Astrocyte (in vitro differentiated cells and primary cell): ENCODE measurements around the gene DDX39A. TPM values are rescaled to one million over a fixed set of nuclear protein-coding genes. Genes with fewer than 3 reads are reported as not detected.

Experiments used
- DNase-seq: peaks from one replicate; pipeline ENCODE4 v3.0.0-alpha.2; 2010; ENCODE audit warnings: low read depth
- FAIRE-seq: peaks from 2 replicates; lab custom pipeline; 2011; peaks lifted over from hg19 to GRCh38; lab: Jason Lieb, UNC
- H2AFZ ChIP-seq: 2 replicates; pipeline ENCODE4 v1.6.0; 2012; ENCODE audit warnings: low read depth, low read length, inconsistent platforms
- H3K27ac ChIP-seq: 2 replicates; pipeline ENCODE4 v1.5.1; 2011; ENCODE audit warnings: low read depth, low read length, inconsistent platforms
- H3K27me3 ChIP-seq: 2 replicates; pipeline ENCODE4 v1.6.0; 2011; ENCODE audit warnings: low read length, inconsistent platforms; ENCODE audit not compliant: insufficient read depth
- H3K36me3 ChIP-seq: 2 replicates; pipeline ENCODE4 v1.5.1; 2011; ENCODE audit warnings: low read length, inconsistent platforms; ENCODE audit not compliant: insufficient read depth
- H3K4me1 ChIP-seq: 2 replicates; pipeline ENCODE4 v1.5.1; 2011; ENCODE audit warnings: low read length, inconsistent platforms; ENCODE audit not compliant: insufficient read depth
- H3K4me2 ChIP-seq: 2 replicates; pipeline ENCODE4 v1.6.0; 2012; ENCODE audit warnings: low read length, inconsistent platforms
- H3K4me3 ChIP-seq: 2 replicates; pipeline ENCODE4 v1.5.1; 2011; ENCODE audit warnings: low read depth, mild to moderate bottlenecking, low read length, inconsistent platforms; ENCODE audit not compliant: insufficient read depth
- H3K79me2 ChIP-seq: 2 replicates; pipeline ENCODE4 v1.6.0; 2012; ENCODE audit warnings: mild to moderate bottlenecking, low read length, inconsistent platforms; ENCODE audit not compliant: insufficient read depth
- H3K9ac ChIP-seq: 2 replicates; pipeline ENCODE4 v1.6.0; 2012; ENCODE audit warnings: mild to moderate bottlenecking, low read length, inconsistent platforms
- H3K9me3 ChIP-seq: 2 replicates; pipeline ENCODE4 v1.5.1; 2012; ENCODE audit warnings: low read depth, mild to moderate bottlenecking, low read length, inconsistent platforms; ENCODE audit not compliant: insufficient read depth
- H4K20me1 ChIP-seq: 2 replicates; pipeline ENCODE4 v1.6.0; 2012; ENCODE audit warnings: low read length, inconsistent platforms; ENCODE audit not compliant: insufficient read depth
- H3K27ac Mint-ChIP-seq: one replicate; pipeline ENCODE4 v1.8.0; 2021; ENCODE audit warnings: mild to moderate bottlenecking, mixed read lengths; ENCODE audit not compliant: unreplicated experiment
- H3K27me3 Mint-ChIP-seq: one replicate; pipeline ENCODE4 v1.8.0; 2021; ENCODE audit warnings: low read depth, mixed read lengths; ENCODE audit not compliant: unreplicated experiment
- H3K36me3 Mint-ChIP-seq: one replicate; pipeline ENCODE4 v1.8.0; 2021; ENCODE audit warnings: low read depth, mixed read lengths; ENCODE audit not compliant: unreplicated experiment
- H3K4me1 Mint-ChIP-seq: one replicate; pipeline ENCODE4 v1.8.0; 2021; ENCODE audit warnings: low read depth, mixed read lengths; ENCODE audit not compliant: unreplicated experiment
- H3K4me3 Mint-ChIP-seq: one replicate; pipeline ENCODE4 v1.8.0; 2021; ENCODE audit warnings: mild to moderate bottlenecking, moderate library complexity, mixed read lengths; ENCODE audit not compliant: unreplicated experiment
- H3K9me3 Mint-ChIP-seq: one replicate; pipeline ENCODE4 v1.8.0; 2021; ENCODE audit warnings: mild to moderate bottlenecking, mixed read lengths; ENCODE audit not compliant: unreplicated experiment
- EZH2 ChIP-seq: IDR thresholded peaks from 2 replicates; pipeline ENCODE4 v1.6.1; 2012; ENCODE audit warnings: mild to moderate bottlenecking, low read length, inconsistent platforms; ENCODE audit not compliant: insufficient read depth
- total RNA-seq: library from RNA; stranded (reverse); gene quantifications from 2 replicates; pipeline ENCODE4 v1.2.1, GENCODE V29; 2021
- TF ChIP-seq, protein P1 (sequence below): IDR thresholded peaks from 2 replicates; pipeline ENCODE4 v1.5.1; 2011; ENCODE audit warnings: low read depth, mild to moderate bottlenecking, inconsistent platforms, low read length, moderate library complexity; ENCODE audit not compliant: insufficient read depth

The DDX39A gene
- total RNA-seq, 1 donor from 2014 or later = 54.9 TPM

DNA sequence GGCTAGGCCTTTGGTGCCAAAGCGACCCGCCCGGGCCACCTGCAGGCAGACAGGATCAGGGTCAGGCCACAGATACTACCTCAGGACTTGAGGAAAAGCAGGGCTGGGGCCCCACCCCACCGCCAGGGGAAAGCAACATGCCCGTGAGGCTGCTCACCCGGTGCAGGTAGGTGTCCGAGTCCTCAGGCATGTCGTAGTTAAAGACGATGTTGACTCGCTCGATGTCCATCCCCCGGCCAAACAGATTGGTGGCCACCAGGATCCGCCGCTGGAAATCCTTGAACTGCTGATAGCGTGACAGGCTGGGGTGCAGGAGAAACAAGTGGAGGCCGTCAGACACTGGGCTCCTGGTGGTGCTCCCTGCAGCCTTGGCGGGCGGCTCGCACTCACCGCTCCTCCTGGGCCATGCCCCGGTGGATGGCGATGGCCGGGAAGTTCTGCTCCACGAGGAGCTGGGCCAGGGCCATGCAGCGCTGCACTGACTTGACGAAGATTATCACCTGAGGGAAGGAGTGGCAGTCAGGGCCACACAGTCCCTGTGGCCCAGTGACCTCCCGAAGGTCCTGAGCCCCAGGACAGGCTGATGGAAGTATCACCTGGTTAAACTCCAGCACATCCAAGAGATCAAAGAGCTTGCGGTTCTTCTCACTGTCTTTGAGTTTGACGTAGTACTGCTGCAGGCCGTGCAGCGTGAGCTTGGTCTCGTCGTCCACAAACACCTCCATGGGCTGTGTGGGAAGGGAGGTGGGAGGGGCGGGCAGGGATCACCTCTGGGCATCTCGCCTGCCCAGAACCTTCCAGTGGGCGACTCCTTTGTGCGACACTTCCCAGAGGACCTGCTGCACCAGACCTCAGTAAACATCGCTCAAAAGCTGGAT lies 9.8 kb downstream of the DDX39A start:
- Histone ChIP-seq H3K27ac (no peak overlapping the region), H3K4me2 (no peak overlapping the region), H3K27me3 (no peaks in the 10 kb centered on the region), H3K4me1 (peaks cover 9% of the 10 kb centered on the region), H3K79me2 (peaks cover 48% of the 10 kb centered on the region), H4K20me1 (peaks cover 77% of the 10 kb centered on the region), H2AFZ (no peak overlapping the region), H3K9ac (no peak overlapping the region), H3K9me3 (no peaks in the 10 kb centered on the region), H3K4me3 (no peak overlapping the region), H3K36me3 (peaks cover 43% of the 10 kb centered on the region)
- DNase-seq (no peak), FAIRE-seq (no peak)
- no peak overlapping the region for H3K4me3 Mint-ChIP-seq
- TF ChIP-seq EZH2 = no peak
- TF ChIP-seq, protein P1, sequence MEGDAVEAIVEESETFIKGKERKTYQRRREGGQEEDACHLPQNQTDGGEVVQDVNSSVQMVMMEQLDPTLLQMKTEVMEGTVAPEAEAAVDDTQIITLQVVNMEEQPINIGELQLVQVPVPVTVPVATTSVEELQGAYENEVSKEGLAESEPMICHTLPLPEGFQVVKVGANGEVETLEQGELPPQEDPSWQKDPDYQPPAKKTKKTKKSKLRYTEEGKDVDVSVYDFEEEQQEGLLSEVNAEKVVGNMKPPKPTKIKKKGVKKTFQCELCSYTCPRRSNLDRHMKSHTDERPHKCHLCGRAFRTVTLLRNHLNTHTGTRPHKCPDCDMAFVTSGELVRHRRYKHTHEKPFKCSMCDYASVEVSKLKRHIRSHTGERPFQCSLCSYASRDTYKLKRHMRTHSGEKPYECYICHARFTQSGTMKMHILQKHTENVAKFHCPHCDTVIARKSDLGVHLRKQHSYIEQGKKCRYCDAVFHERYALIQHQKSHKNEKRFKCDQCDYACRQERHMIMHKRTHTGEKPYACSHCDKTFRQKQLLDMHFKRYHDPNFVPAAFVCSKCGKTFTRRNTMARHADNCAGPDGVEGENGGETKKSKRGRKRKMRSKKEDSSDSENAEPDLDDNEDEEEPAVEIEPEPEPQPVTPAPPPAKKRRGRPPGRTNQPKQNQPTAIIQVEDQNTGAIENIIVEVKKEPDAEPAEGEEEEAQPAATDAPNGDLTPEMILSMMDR = no peak
- no peaks in the 10 kb centered on the region for H3K27me3 Mint-ChIP-seq
- peaks cover 6% of the 10 kb centered on the region for H3K36me3 Mint-ChIP-seq
- H3K27ac Mint-ChIP-seq = no peak overlapping the region
- H3K9me3 Mint-ChIP-seq = no peaks in the 10 kb centered on the region
- H3K4me1 Mint-ChIP-seq = peaks cover 12% of the 10 kb centered on the region

DNA sequence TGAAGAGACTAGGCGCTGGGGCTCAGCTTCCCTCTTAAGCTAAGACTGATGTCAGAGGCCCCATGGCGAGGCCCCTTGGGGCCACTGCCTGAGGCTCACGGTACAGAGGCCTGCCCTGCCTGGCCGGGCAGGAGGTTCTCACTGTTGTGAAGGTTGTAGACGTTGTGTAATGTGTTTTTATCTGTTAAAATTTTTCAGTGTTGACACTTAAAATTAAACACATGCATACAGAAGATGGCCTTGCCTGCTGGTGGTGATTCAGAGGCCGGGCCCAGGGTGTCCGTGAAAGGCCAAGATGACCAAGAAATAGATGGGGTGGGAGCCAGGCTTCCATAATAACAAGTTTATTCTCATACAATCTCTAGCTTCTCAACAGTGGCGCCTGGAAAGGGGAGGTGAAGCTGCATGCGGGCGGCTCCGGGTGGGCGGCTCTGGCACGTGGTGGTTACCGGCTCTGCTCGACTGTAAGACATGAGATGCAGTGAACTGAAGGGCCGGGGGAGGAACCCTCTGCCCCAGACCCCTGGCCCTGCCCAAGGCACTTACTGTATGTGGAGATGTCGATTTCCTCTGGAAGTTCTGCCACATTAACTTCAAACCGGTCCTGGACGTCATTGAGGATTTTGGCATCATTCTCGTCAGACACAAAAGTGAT lies 10.5 kb downstream of the DDX39A start:
- no peak for FAIRE-seq
- H3K4me1 ChIP-seq = peaks cover 4% of the 10 kb centered on the region
- Mint-ChIP-seq H3K4me1 (peaks cover 7% of the 10 kb centered on the region), H3K9me3 (no peaks in the 10 kb centered on the region), H3K36me3 (peaks cover 6% of the 10 kb centered on the region), H3K27ac (no peak overlapping the region), H3K27me3 (no peaks in the 10 kb centered on the region), H3K4me3 (no peak overlapping the region)
- no peak overlapping the region for H3K4me2 ChIP-seq
- peaks cover 41% of the 10 kb centered on the region for H3K79me2 ChIP-seq
- H3K27ac ChIP-seq = no peak overlapping the region
- no peak for DNase-seq
- H2AFZ ChIP-seq = no peak overlapping the region
- no peaks in the 10 kb centered on the region for H3K27me3 ChIP-seq
- no peaks in the 10 kb centered on the region for H3K9me3 ChIP-seq
- no peak overlapping the region for H3K4me3 ChIP-seq
- TF ChIP-seq, protein P1 = no peak
- no peak for TF ChIP-seq EZH2
- H3K36me3 ChIP-seq = peaks cover 43% of the 10 kb centered on the region
- H3K9ac ChIP-seq = no peak overlapping the region
- peaks cover 70% of the 10 kb centered on the region for H4K20me1 ChIP-seq
